Mesodermal cell (in vitro differentiated cells): ENCODE data around the gene CIRBP.
"Not testable (repeated sequence)": the region's sequence is repeated elsewhere in the genome, so short reads cannot be mapped to it uniquely, and the experiment has no call there.

Source experiments
- H3K27ac ChIP-seq: 2 replicates; pipeline ENCODE4 v1.7.0; 2013; ENCODE audit warnings: mild to moderate bottlenecking, low read depth, low read length, moderate library complexity; ENCODE audit not compliant: severe bottlenecking
- H3K36me3 ChIP-seq: 2 replicates; pipeline ENCODE4 v1.7.1; 2013; ENCODE audit warnings: mild to moderate bottlenecking, low read length, moderate library complexity; ENCODE audit not compliant: control insufficient read depth, insufficient read depth
- H3K4me1 ChIP-seq: one replicate; pipeline ENCODE4 v1.7.1; 2013; ENCODE audit warnings: mild to moderate bottlenecking, low read length; ENCODE audit not compliant: insufficient read depth, control insufficient read depth, poor library complexity, severe bottlenecking
- H3K4me3 ChIP-seq: 2 replicates; pipeline ENCODE4 v1.7.0; 2013; ENCODE audit warnings: low read length, control low read depth, mild to moderate bottlenecking; ENCODE audit not compliant: insufficient read depth, poor library complexity, severe bottlenecking; ENCODE audit errors: extremely low read depth
- H3K9me3 ChIP-seq: 2 replicates; pipeline ENCODE4 v1.7.1; 2013; ENCODE audit warnings: mild to moderate bottlenecking, low read length, moderate library complexity; ENCODE audit not compliant: control insufficient read depth
- WGBS, 2 experiments: methylation state at CpG; one replicate each; pipeline ENCODE4 v1.1.5; 2013; ENCODE audit warnings: missing lambda C conversion rate in 2 of 2; ENCODE audit not compliant: insufficient coverage in 2 of 2; 5-methylcytosine and 5-hydroxymethylcytosine counted together

The CIRBP gene

DNA sequence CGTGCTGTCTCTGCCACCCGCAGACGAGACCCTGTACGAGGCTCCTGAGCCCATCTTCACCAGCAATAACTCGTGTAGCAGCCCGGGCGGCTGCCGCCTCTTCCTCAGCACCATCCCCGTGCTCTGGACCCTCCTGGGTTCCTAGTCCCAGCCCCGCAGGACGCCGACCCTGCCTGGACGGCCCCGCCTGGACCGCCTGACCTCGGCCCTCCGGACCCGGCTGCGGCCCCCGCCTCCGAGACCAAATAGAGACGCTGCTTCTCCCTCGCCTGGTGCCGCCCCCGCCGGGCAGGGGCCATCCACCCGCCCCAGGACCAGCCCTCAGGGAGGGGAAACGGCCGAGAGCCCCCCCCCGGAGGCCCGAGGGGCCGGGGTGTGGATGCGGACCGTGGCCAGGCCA is 30.7 kb downstream of the CIRBP start:
- Histone ChIP-seq H3K9me3 (no peaks in the 10 kb centered on the region), H3K4me3 (no peak overlapping the region), H3K4me1 (no peaks in the 10 kb centered on the region), H3K27ac (no peak overlapping the region), H3K36me3 (peaks cover 13% of the 10 kb centered on the region)
- 92% methylated on average over 20 to 25 of the region's 34 CpGs for WGBS, 2 experiments

DNA sequence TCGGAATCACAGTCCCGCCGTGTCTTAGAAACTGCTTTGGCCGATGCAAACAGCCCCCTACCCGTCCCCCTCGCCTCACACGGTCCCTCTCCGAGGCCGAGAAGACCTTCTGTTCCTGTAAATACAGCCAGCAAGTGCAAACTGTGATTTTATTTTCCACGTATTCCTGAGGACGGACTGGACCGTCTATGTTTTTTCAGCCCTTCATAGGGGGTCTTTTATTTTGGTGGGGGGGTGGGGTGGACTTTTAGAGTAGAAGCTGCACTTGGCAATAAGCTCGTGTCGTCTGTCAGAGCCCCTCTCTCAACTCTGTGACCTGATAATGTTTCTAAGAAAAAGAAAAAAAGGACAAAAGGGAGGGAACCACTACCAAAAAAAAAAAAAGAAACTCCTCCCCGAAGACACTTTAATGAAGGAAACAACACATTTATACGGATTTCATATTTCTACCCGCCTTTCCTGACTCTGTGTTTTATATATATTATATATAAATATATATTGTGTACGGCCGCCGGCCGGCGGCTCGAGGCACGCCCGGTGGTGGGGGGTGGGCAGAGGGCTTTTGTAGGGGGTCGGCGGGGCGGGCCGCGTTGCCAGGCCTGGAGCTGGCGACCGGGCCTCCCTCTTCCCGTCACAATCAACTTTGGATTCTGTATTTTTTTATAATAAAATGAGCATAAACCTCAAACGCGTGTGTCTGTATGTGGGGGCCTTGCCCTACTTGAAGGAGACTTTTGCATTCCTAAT is 31.8 kb downstream of the CIRBP start:
- peaks cover 13% of the 10 kb centered on the region for H3K36me3 ChIP-seq
- no peaks in the 10 kb centered on the region for H3K4me1 ChIP-seq
- no peak overlapping the region for H3K4me3 ChIP-seq
- no peaks in the 10 kb centered on the region for H3K9me3 ChIP-seq
- no peak overlapping the region for H3K27ac ChIP-seq
- 89 to 93% methylated on average over 11 to 14 of the region's 35 CpGs for WGBS, 2 experiments

DNA sequence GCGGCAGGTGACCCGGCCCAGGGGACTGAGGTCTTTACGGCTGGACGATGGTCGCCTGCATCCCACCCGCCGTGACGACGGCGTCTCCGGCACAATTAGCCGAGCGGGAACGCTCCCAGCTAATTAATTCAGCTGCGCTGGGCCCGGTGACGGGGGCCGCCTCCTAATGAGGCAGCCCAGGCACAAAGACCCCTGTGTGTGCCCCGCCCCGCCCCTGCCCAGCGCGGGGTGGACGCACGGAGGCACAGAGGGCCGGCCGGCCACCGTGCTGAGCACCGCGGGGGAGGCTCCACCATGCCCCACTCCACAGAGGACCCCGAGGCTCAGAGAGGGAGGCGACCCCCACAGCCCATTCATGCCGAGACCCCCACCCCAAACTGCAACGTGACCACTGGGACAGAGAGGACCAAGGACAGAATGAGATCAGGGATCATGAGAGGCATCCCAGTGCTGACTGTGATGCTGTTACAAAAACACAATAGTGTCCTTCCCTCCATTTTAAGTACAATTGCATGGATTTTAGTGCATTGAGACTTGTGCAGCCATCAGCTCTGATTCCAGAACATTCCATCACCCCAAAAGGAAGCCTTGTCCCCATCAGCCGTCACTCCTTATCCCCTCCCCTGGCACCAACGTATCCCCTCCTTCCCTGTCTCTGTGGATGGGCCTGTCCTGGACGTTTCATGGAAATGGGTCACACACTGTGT is 33.6 kb downstream of the CIRBP start:
- no peaks in the 10 kb centered on the region for H3K4me1 ChIP-seq
- H3K9me3 ChIP-seq, result no peaks in the 10 kb centered on the region
- H3K36me3 ChIP-seq, result peaks cover 9% of the 10 kb centered on the region
- no peak overlapping the region for H3K27ac ChIP-seq
- WGBS, 2 experiments, result 86 to 94% methylated on average over 20 to 29 of the region's 36 CpGs
- no peak overlapping the region for H3K4me3 ChIP-seq

DNA sequence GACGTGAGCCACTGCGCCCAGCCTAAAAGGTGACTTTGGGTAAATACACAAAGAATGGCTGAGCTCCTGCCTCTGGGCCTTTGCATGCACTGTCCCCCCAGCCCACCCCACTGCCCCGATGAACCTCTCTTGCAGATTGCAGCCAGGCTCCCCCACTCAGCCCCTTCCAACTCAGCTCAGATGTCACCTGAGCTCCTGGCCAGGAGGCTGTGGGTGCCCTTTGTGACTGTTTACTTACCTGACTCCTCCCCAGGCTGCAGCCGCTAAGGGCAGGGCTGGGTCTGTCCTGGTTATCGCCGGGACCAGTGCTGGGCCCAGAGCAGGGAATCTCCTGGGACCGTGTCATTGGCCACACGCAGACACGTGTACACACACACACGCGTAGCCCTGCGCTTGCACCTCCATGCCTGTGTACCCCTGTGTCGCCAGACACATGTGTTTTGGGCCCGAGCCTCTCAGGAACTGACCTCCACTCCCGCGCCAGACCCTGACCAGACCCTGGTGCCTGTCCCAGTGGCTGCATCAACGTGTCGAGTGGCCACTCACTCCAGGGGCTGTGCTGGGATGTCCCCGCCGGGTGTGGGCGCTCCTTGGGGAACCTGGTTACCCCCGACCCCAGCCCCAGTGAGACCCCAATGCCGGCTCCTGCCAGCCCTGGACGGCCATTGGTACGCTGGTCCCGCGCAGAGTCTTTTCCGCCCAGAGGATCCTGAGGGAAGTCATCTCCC is 35.2 kb downstream of the CIRBP start:
- 92 to 96% methylated on average over 25 to 27 of the region's 28 CpGs for WGBS, 2 experiments
- Histone ChIP-seq H3K4me3 (no peak overlapping the region), H3K27ac (no peak overlapping the region), H3K9me3 (no peaks in the 10 kb centered on the region), H3K36me3 (no peaks in the 10 kb centered on the region), H3K4me1 (no peaks in the 10 kb centered on the region)

DNA sequence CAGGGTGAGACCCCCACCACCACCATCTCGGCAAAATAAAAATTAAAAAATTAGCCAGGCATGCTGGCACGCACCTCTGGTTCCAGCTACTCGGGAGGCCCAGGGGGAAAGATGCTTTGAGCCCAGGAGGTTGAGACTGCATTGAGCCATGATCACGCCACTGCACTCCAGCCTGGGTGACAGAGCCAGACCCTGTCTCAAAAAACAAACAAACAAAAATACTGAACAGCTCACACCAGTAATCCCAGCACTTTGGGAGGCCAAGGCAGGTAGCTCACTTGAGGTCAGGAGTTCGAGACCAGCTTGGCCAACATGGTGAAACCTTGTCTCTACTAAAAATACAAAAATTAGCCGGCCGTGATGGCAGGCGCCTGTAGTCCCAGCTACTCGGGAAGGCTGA is 36.2 kb downstream of the CIRBP start:
- not testable (repeated sequence) for H3K4me3 ChIP-seq, H3K9me3 ChIP-seq, H3K4me1 ChIP-seq, H3K27ac ChIP-seq, H3K36me3 ChIP-seq
- 82 to 89% methylated on average over 2 to 6 of the region's 9 CpGs for WGBS, 2 experiments

DNA sequence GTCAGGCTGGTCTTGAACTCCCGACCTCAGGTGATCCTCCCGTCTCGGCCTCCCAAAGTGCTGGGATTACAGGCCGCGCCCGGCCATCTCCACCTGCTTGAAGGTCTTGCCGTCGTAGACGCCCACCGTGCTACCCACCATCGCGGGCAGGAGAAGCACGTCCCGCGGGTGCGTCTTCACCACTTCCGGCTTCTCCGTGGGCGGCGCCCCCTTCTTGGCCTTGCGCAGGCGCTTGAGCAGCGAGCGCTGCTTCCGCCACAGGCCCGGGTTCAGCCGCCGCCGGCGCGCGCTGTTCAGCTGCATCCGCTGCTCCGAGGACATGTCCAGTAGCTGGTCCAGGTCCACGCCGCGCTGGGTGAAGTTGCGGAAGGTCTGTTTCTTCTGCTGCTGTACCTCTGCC is 38.2 kb downstream of the CIRBP start:
- no peak overlapping the region for H3K4me3 ChIP-seq
- H3K4me1 ChIP-seq, result no peaks in the 10 kb centered on the region
- H3K36me3 ChIP-seq, result no peaks in the 10 kb centered on the region
- H3K27ac ChIP-seq, result no peak overlapping the region
- 93 to 95% methylated on average over 35 to 36 of the region's 38 CpGs for WGBS, 2 experiments
- H3K9me3 ChIP-seq, result no peaks in the 10 kb centered on the region

DNA sequence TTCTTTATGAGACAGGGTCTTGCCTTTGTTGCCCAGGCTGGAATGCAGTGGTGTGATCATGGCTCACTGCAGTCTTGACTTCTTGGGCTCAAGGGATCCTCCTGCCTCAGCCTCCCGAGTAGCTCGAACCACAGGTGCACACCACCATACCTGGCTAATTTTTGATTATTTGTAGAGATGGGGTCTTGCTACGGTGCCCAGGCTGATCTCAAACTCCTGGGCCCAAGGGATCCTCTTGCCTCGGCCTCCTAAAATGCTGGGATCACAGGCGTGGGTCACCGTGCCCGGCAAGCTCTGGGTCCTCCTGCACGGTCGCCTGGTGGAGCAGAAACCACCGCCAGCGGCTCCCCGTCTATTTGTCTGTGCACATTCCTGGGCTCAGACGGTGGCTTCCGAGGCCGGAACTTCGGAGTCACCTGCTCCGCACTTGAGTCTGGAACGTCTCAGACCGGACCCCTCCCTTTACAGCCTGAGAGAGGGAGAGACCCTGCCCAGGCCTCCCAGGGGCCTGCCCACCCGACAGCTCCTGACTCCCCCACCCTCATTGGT is 38.7 kb downstream of the CIRBP start:
- Histone ChIP-seq H3K27ac (no peak overlapping the region), H3K36me3 (no peaks in the 10 kb centered on the region), H3K4me3 (no peak overlapping the region), H3K4me1 (peaks cover under 1% of the 10 kb centered on the region), H3K9me3 (no peaks in the 10 kb centered on the region)
- 93 to 96% methylated on average over 10 to 16 of the region's 20 CpGs for WGBS, 2 experiments

DNA sequence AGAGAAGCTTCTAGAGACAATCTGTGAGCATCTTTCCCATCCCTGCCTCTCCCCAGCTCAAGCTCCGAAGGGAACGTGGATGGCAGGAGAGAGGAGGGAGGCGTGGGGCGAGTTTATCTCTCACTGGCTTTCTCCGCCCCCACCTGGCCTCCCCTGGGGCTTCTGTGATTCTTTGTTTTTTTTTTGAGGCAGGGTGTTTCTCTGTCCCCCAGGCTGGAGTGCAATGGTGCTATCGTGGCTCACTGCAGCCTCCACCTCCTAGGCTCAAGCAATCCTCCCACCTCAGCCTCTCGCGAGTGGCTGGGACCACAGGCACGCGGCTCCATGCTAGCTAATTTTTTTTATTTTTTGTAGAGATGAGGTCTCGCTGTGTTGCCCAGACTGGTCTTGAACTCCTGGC is 39.6 kb downstream of the CIRBP start:
- Histone ChIP-seq H3K27ac (no peak overlapping the region), H3K4me1 (peaks cover 10% of the 10 kb centered on the region), H3K36me3 (no peaks in the 10 kb centered on the region), H3K9me3 (no peaks in the 10 kb centered on the region), H3K4me3 (no peak overlapping the region)
- WGBS, 2 experiments, result 70 to 73% methylated on average over 2 to 7 of the region's 11 CpGs

DNA sequence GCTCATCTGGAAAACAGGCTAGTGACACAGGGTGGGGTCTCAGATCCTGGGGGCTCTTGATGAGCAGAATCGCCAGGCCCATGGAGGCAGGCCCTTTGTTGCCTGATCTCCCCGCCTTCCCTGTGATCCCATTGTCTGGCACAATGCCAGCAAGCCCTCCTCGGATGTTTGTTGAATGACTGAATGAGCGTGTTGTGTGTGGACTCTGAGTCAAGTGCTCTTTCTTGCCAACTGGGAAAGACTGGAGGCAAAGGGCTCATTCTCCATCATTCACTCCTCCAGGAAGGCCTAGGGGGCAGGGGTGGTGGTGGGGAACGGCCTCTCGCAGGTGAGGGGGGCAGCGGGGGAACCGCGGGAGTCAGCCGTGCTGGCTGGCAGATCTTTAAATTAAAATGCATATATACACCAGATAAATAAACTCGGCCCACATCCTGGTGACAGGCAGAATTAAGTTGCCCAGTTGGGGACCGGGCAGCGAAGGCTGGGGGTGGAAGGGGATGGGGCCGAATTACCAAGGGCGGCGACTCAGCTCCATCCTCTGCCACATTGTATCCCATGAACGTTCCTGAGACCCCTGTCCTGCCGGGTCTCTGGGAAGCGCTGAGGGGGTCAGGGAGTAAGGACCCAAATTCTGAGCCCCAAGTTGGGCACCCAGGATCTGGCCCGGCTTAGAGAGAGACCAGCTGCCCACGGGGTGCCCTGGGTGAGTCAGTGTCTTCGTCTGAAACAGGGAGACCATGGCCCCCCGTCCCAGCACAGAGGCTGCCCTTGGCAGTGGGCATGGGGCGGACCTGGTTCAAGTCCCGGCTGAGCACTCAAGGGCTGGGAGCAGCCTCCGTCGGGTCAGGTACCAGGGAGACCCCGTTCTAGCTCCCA is 41.1 kb downstream of the CIRBP start:
- H3K4me3 ChIP-seq, result no peak overlapping the region
- H3K4me1 ChIP-seq, result peaks cover 16% of the 10 kb centered on the region
- no peaks in the 10 kb centered on the region for H3K36me3 ChIP-seq
- no peak overlapping the region for H3K27ac ChIP-seq
- WGBS, 2 experiments, result 80 to 91% methylated on average over 13 to 17 of the region's 28 CpGs
- H3K9me3 ChIP-seq, result no peaks in the 10 kb centered on the region

DNA sequence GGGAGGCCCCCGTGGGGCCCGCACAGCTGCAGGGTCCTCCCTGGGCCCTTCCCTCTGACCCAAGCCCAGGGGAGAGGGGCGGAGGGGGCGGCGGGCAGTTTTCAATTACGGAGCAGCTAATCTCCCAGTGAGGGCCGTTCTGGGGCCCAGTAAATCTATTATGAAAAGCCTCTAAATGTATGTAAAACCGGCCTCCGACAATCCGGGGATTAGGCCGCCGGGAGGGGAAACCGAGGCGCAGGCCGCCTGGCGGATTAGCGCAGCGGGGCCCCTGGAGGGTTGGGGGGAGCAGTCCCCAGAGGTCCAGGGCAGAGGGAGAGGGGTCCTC is 41.7 kb downstream of the CIRBP start:
- Histone ChIP-seq H3K36me3 (no peaks in the 10 kb centered on the region), H3K9me3 (no peaks in the 10 kb centered on the region), H3K4me3 (no peak overlapping the region), H3K27ac (no peak overlapping the region), H3K4me1 (peaks cover 18% of the 10 kb centered on the region)
- WGBS, 2 experiments, result 88 to 89% methylated on average over 8 to 18 of the region's 18 CpGs
